HEK293 (cell line): Measurements from ENCODE around the gene CDCA4.

Experiments used
- GLIS1 ChIP-seq: fragments of 450-650 bp; formaldehyde crosslinking; IDR thresholded peaks from 2 replicates; pipeline ENCODE4 v1.5.1; 2016; ENCODE audit warnings: missing biosample characterization, missing genetic modification characterization
- HOXC10 ChIP-seq: sonication (generic); formaldehyde crosslinking; IDR thresholded peaks from 2 replicates; pipeline ENCODE4 v1.8.1; 2023; ENCODE audit warnings: mild to moderate bottlenecking, missing genetic modification reagents
- KLF1 ChIP-seq: fragments of 450-650 bp; formaldehyde crosslinking; IDR thresholded peaks from 2 replicates; pipeline ENCODE4 v1.5.1; 2016; ENCODE audit warnings: missing biosample characterization, missing genetic modification characterization
- KLF8 ChIP-seq: fragments of 450-650 bp; formaldehyde crosslinking; IDR thresholded peaks from 2 replicates; pipeline ENCODE4 v1.5.1; 2016; ENCODE audit warnings: missing biosample characterization, missing genetic modification characterization
- PRDM1 ChIP-seq: fragments of 450-650 bp; formaldehyde crosslinking; IDR thresholded peaks from 2 replicates; pipeline ENCODE4; 2016; ENCODE audit warnings: missing biosample characterization, missing genetic modification characterization
- SALL2 ChIP-seq: fragments of 450-650 bp; formaldehyde crosslinking; IDR thresholded peaks from 2 replicates; pipeline ENCODE4 v1.5.0; 2017; ENCODE audit warnings: missing biosample characterization, mild to moderate bottlenecking, missing genetic modification characterization, borderline replicate concordance
- SCRT2 ChIP-seq: fragments of 450-650 bp; formaldehyde crosslinking; IDR thresholded peaks from 2 replicates; pipeline ENCODE4 v1.5.1; 2016; ENCODE audit warnings: missing biosample characterization, missing genetic modification characterization
- SP2 ChIP-seq: fragments of 450-650 bp; formaldehyde crosslinking; IDR thresholded peaks from 2 replicates; pipeline ENCODE4 v1.5.1; 2016; ENCODE audit warnings: missing biosample characterization, missing genetic modification characterization
- TRIM28 ChIP-seq: IDR thresholded peaks from 2 replicates; pipeline ENCODE4 v1.6.1; 2011; ENCODE audit warnings: low read length, control low read depth, borderline replicate concordance
- ZBTB21 ChIP-seq: fragments of 450-650 bp; formaldehyde crosslinking; IDR thresholded peaks from 2 replicates; pipeline ENCODE4 v1.5.1; 2017; ENCODE audit warnings: missing biosample characterization, missing genetic modification characterization
- ZBTB6 ChIP-seq: fragments of 450-650 bp; formaldehyde crosslinking; IDR thresholded peaks from 2 replicates; pipeline ENCODE4 v1.5.1; 2017; ENCODE audit warnings: missing biosample characterization, missing genetic modification characterization
- ZIC2 ChIP-seq: fragments of 450-650 bp; formaldehyde crosslinking; IDR thresholded peaks from 2 replicates; pipeline ENCODE4 v1.5.1; 2016; ENCODE audit warnings: missing biosample characterization, missing genetic modification characterization
- ZNF10 ChIP-seq: fragments of 450-650 bp; formaldehyde crosslinking; IDR thresholded peaks from 2 replicates; pipeline ENCODE4 v1.5.1; 2017; ENCODE audit warnings: missing biosample characterization, missing genetic modification characterization
- ZNF132 ChIP-seq: fragments of 450-650 bp; formaldehyde crosslinking; IDR thresholded peaks from 2 replicates; pipeline ENCODE4 v1.5.1; 2017; ENCODE audit warnings: missing biosample characterization, missing genetic modification characterization, borderline replicate concordance
- ZNF140 ChIP-seq: fragments of 450-650 bp; formaldehyde crosslinking; IDR thresholded peaks from 2 replicates; pipeline ENCODE4 v1.5.1; 2016; ENCODE audit warnings: missing biosample characterization, missing genetic modification characterization
- ZNF146 ChIP-seq: fragments of 450-650 bp; formaldehyde crosslinking; IDR thresholded peaks from 2 replicates; pipeline ENCODE4 v1.5.1; 2016; ENCODE audit warnings: missing biosample characterization, missing genetic modification characterization
- ZNF2 ChIP-seq: fragments of 450-650 bp; formaldehyde crosslinking; IDR thresholded peaks from 2 replicates; pipeline ENCODE4 v1.5.1; 2016; ENCODE audit warnings: missing biosample characterization, missing genetic modification characterization
- ZNF362 ChIP-seq: fragments of 450-650 bp; formaldehyde crosslinking; IDR thresholded peaks from 2 replicates; pipeline ENCODE4 v1.5.1; 2016; ENCODE audit warnings: missing biosample characterization, missing genetic modification characterization
- ZNF423 ChIP-seq: fragments of 450-650 bp; formaldehyde crosslinking; IDR thresholded peaks from 2 replicates; pipeline ENCODE4 v1.5.1; 2016; ENCODE audit warnings: missing biosample characterization, missing genetic modification characterization
- ZNF473 ChIP-seq: fragments of 450-650 bp; formaldehyde crosslinking; IDR thresholded peaks from 2 replicates; pipeline ENCODE4 v1.5.1; 2017; ENCODE audit warnings: missing biosample characterization, missing genetic modification characterization
- ZNF514 ChIP-seq: fragments of 450-650 bp; formaldehyde crosslinking; IDR thresholded peaks from 2 replicates; pipeline ENCODE4 v1.5.1; 2016; ENCODE audit warnings: missing biosample characterization, missing genetic modification characterization
- ZNF596 ChIP-seq: fragments of 450-650 bp; IDR thresholded peaks from 2 replicates; pipeline ENCODE4 v1.5.0; 2018; ENCODE audit warnings: missing biosample characterization, mild to moderate bottlenecking, missing genetic modification characterization, moderate library complexity
- ZNF660 ChIP-seq: fragments of 450-650 bp; IDR thresholded peaks from 2 replicates; pipeline ENCODE4 v1.5.1; 2018; ENCODE audit warnings: missing biosample characterization, mild to moderate bottlenecking, missing genetic modification characterization
- ZNF664 ChIP-seq: fragments of 450-650 bp; formaldehyde crosslinking; IDR thresholded peaks from 2 replicates; pipeline ENCODE4 v1.5.1; 2016; ENCODE audit warnings: missing biosample characterization, missing genetic modification characterization
- ZNF670 ChIP-seq: fragments of 450-650 bp; formaldehyde crosslinking; IDR thresholded peaks from 2 replicates; pipeline ENCODE4 v1.5.1; 2016; ENCODE audit warnings: missing biosample characterization, missing genetic modification characterization, low read depth
- ZNF830 ChIP-seq: fragments of 450-650 bp; IDR thresholded peaks from 2 replicates; pipeline ENCODE4 v1.5.0; 2018; ENCODE audit warnings: missing biosample characterization, missing genetic modification characterization, low read depth, mild to moderate bottlenecking, moderate library complexity
- ZXDB ChIP-seq: fragments of 450-650 bp; formaldehyde crosslinking; IDR thresholded peaks from 2 replicates; pipeline ENCODE4 v1.5.1; 2016; ENCODE audit warnings: missing biosample characterization, missing genetic modification characterization
- TF ChIP-seq, protein P1 (sequence below): fragments of 450-650 bp; formaldehyde crosslinking; IDR thresholded peaks from 2 replicates; pipeline ENCODE4 v1.5.1; 2016; ENCODE audit warnings: missing biosample characterization, missing genetic modification characterization
- TF ChIP-seq, protein P2 (sequence below): fragments of 450-650 bp; formaldehyde crosslinking; IDR thresholded peaks from 2 replicates; pipeline ENCODE4 v1.5.1; 2017; ENCODE audit warnings: missing biosample characterization, missing genetic modification characterization
- TF ChIP-seq, protein P3 (sequence below): fragments of 450-650 bp; formaldehyde crosslinking; IDR thresholded peaks from 2 replicates; pipeline ENCODE4 v1.5.1; 2016; ENCODE audit warnings: missing biosample characterization, missing genetic modification characterization
- TF ChIP-seq, protein P4 (sequence below): fragments of 450-650 bp; formaldehyde crosslinking; IDR thresholded peaks from 2 replicates; pipeline ENCODE4 v1.5.1; 2016; ENCODE audit warnings: missing biosample characterization, missing genetic modification characterization

The CDCA4 gene

GRCh38 chr14:105020815-105021655 lies at the start of gene CDCA4 (continued):
- TF ChIP-seq, protein P1, sequence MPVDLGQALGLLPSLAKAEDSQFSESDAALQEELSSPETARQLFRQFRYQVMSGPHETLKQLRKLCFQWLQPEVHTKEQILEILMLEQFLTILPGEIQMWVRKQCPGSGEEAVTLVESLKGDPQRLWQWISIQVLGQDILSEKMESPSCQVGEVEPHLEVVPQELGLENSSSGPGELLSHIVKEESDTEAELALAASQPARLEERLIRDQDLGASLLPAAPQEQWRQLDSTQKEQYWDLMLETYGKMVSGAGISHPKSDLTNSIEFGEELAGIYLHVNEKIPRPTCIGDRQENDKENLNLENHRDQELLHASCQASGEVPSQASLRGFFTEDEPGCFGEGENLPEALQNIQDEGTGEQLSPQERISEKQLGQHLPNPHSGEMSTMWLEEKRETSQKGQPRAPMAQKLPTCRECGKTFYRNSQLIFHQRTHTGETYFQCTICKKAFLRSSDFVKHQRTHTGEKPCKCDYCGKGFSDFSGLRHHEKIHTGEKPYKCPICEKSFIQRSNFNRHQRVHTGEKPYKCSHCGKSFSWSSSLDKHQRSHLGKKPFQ (tag by site-specific recombination) = no peak
- TF ChIP-seq, protein P2, sequence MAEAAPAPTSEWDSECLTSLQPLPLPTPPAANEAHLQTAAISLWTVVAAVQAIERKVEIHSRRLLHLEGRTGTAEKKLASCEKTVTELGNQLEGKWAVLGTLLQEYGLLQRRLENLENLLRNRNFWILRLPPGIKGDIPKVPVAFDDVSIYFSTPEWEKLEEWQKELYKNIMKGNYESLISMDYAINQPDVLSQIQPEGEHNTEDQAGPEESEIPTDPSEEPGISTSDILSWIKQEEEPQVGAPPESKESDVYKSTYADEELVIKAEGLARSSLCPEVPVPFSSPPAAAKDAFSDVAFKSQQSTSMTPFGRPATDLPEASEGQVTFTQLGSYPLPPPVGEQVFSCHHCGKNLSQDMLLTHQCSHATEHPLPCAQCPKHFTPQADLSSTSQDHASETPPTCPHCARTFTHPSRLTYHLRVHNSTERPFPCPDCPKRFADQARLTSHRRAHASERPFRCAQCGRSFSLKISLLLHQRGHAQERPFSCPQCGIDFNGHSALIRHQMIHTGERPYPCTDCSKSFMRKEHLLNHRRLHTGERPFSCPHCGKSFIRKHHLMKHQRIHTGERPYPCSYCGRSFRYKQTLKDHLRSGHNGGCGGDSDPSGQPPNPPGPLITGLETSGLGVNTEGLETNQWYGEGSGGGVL = 0 out of 2 replicates have a peak, but pooled peaks have one; percentile 5
- TF ChIP-seq HOXC10 (CRISPR knock-in tag) = no peak
- TF ChIP-seq, protein P3, sequence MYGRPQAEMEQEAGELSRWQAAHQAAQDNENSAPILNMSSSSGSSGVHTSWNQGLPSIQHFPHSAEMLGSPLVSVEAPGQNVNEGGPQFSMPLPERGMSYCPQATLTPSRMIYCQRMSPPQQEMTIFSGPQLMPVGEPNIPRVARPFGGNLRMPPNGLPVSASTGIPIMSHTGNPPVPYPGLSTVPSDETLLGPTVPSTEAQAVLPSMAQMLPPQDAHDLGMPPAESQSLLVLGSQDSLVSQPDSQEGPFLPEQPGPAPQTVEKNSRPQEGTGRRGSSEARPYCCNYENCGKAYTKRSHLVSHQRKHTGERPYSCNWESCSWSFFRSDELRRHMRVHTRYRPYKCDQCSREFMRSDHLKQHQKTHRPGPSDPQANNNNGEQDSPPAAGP (tag by site-specific recombination) = no peak
- TF ChIP-seq ZNF362 (tag by site-specific recombination) = no peak
- no peak for TF ChIP-seq SALL2
- no peak for TF ChIP-seq GLIS1 (tag by site-specific recombination)
- TF ChIP-seq ZNF2 = no peak
- TF ChIP-seq ZBTB21 (tag by site-specific recombination) = no peak
- no peak for TF ChIP-seq ZNF423 (tag by site-specific recombination)
- 0 out of 2 replicates have a peak, but pooled peaks have one; percentile 8 for TF ChIP-seq KLF1 (tag by site-specific recombination)
- no peak for TF ChIP-seq SCRT2 (tag by site-specific recombination)
- TF ChIP-seq ZNF473 (tag by site-specific recombination) = no peak
- no peak for TF ChIP-seq ZBTB6 (tag by site-specific recombination)
- TF ChIP-seq KLF8 (tag by site-specific recombination) = peak; percentile 62
- TF ChIP-seq ZNF664 (tag by site-specific recombination) = no peak
- no peak for TF ChIP-seq ZXDB
- no peak for TF ChIP-seq ZNF132 (tag by site-specific recombination)
- TF ChIP-seq ZNF514 = no peak
- TF ChIP-seq PRDM1 (tag by site-specific recombination) = no peak
- no peak for TF ChIP-seq ZNF670 (tag by site-specific recombination)
- peak; percentile 67 for TF ChIP-seq SP2
- TF ChIP-seq ZIC2 = no peak
- no peak for TF ChIP-seq ZNF10 (tag by site-specific recombination)
- TF ChIP-seq ZNF596 (tag by site-specific recombination) = peak; percentile 26; the same call in 1 of the 2 replicates
- no peak for TF ChIP-seq ZNF146
- TF ChIP-seq ZNF660 = peak; percentile 67
- no peak for TF ChIP-seq ZNF140 (tag by site-specific recombination)
- TF ChIP-seq, protein P4, sequence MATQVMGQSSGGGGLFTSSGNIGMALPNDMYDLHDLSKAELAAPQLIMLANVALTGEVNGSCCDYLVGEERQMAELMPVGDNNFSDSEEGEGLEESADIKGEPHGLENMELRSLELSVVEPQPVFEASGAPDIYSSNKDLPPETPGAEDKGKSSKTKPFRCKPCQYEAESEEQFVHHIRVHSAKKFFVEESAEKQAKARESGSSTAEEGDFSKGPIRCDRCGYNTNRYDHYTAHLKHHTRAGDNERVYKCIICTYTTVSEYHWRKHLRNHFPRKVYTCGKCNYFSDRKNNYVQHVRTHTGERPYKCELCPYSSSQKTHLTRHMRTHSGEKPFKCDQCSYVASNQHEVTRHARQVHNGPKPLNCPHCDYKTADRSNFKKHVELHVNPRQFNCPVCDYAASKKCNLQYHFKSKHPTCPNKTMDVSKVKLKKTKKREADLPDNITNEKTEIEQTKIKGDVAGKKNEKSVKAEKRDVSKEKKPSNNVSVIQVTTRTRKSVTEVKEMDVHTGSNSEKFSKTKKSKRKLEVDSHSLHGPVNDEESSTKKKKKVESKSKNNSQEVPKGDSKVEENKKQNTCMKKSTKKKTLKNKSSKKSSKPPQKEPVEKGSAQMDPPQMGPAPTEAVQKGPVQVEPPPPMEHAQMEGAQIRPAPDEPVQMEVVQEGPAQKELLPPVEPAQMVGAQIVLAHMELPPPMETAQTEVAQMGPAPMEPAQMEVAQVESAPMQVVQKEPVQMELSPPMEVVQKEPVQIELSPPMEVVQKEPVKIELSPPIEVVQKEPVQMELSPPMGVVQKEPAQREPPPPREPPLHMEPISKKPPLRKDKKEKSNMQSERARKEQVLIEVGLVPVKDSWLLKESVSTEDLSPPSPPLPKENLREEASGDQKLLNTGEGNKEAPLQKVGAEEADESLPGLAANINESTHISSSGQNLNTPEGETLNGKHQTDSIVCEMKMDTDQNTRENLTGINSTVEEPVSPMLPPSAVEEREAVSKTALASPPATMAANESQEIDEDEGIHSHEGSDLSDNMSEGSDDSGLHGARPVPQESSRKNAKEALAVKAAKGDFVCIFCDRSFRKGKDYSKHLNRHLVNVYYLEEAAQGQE (tag by site-specific recombination) = no peak
- no peak for TF ChIP-seq ZNF830
- TF ChIP-seq TRIM28 = no peak
